H1 (cell line): ENCODE measurements around the gene CXCL12.

Experiments
- BRCA1 ChIP-seq: IDR thresholded peaks from 2 replicates; pipeline ENCODE4 v1.6.1; 2012; ENCODE audit warnings: low read depth, low read length, improper control_type of control experiment
- CTCF ChIP-seq, 3 experiments: IDR thresholded peaks; 1 replicate in 2 of 3; 2 replicates in 1 of 3; pipeline versions ENCODE4 v1.5.1 to v1.6.1; 2011; ENCODE audit warnings: low read length in 3 of 3, mild to moderate bottlenecking in 3 of 3, inconsistent platforms in 2 of 3, low read depth in 1 of 3, moderate library complexity in 1 of 3; ENCODE audit not compliant: insufficient read depth in 1 of 3; ENCODE audit errors: control extremely low read depth in 1 of 3
- EP300 ChIP-seq, 2 experiments: IDR thresholded peaks; 1 replicate in 1 of 2; 2 replicates in 1 of 2; pipeline ENCODE4 v1.6.1; 2011 to 2012; ENCODE audit warnings: low read depth in 2 of 2, low read length in 2 of 2, mild to moderate bottlenecking in 2 of 2, borderline replicate concordance in 1 of 2, inconsistent platforms in 1 of 2, moderate library complexity in 1 of 2
- JUND ChIP-seq: IDR thresholded peaks from 2 replicates; pipeline ENCODE4 v1.6.1; 2011; ENCODE audit warnings: mild to moderate bottlenecking, improper control_type of control experiment, low read length
- POLR2A ChIP-seq, 2 experiments: IDR thresholded peaks; 1 replicate in 1 of 2; 2 replicates in 1 of 2; pipeline ENCODE4 v1.6.1; 2011; ENCODE audit warnings: low read depth in 2 of 2, low read length in 2 of 2, mild to moderate bottlenecking in 2 of 2; ENCODE audit errors: control extremely low read depth in 1 of 2
- SIX5 ChIP-seq: IDR thresholded peaks from 2 replicates; pipeline ENCODE4 v1.6.1; 2011; ENCODE audit warnings: mild to moderate bottlenecking, low read depth, low read length
- SP2 ChIP-seq: IDR thresholded peaks from 2 replicates; pipeline ENCODE4 v1.6.1; 2012; ENCODE audit warnings: mild to moderate bottlenecking, low read length, inconsistent platforms
- TBP ChIP-seq: IDR thresholded peaks from 2 replicates; pipeline ENCODE4 v1.6.1; 2011; ENCODE audit warnings: low read depth, low read length, improper control_type of control experiment
- TCF12 ChIP-seq: IDR thresholded peaks from 2 replicates; pipeline ENCODE4 v1.6.1; 2011; ENCODE audit warnings: low read depth, mild to moderate bottlenecking, low read length

- TF ChIP-seq CTCF (IDR thresholded peaks at IDR 0.05; ENCODE audit: control extremely low read depth in 1 of 3, insufficient read depth in 1 of 3, low read depth in 1 of 3, low read length in 3 of 3): no peak
- TF ChIP-seq BRCA1: no peak
- TF ChIP-seq SIX5: no peak
- TF ChIP-seq TCF12: no peak
- no peak for TF ChIP-seq JUND
- no peak for TF ChIP-seq SP2
- TF ChIP-seq TBP: no peak
- TF ChIP-seq EP300 (IDR thresholded peaks at IDR 0.05; ENCODE audit: borderline replicate concordance in 1 of 2, low read depth in 2 of 2, low read length in 2 of 2): no peak
- TF ChIP-seq POLR2A (IDR thresholded peaks at IDR 0.05; ENCODE audit: control extremely low read depth in 1 of 2, low read depth in 2 of 2, low read length in 2 of 2): no peak
These were observed 12.7 kb downstream of the CXCL12 start for GRCh38 chr10:44372181-44372580.
